ENCODE results near the gene DYNC1I2.

Gene DYNC1I2

GRCh38 chr2:171785450-171785849 lies 98.2 kb downstream of the DYNC1I2 start:
- no peak for DNase-seq

- no peak for DNase-seq
These were observed 100.2 kb downstream of the DYNC1I2 start for GRCh38 chr2:171787333-171788072.

GRCh38 chr2:171788316-171788993 lies 101.2 kb downstream of the DYNC1I2 start:
- no peak for DNase-seq

GRCh38 chr2:171789956-171790355 lies 102.7 kb downstream of the DYNC1I2 start:
- no peak for DNase-seq

- no peak for DNase-seq
These were observed 104.1 kb downstream of the DYNC1I2 start for GRCh38 chr2:171791361-171791760.

GRCh38 chr2:171792157-171792556 lies 104.9 kb downstream of the DYNC1I2 start:
- DNase-seq: no peak

- DNase-seq: no peak
These were observed 105.8 kb downstream of the DYNC1I2 start for GRCh38 chr2:171792886-171793580.

- no peak for DNase-seq
These were observed 106.7 kb downstream of the DYNC1I2 start for GRCh38 chr2:171793691-171794678.

- no peak for DNase-seq
These were observed 107.6 kb downstream of the DYNC1I2 start for GRCh38 chr2:171794918-171795317.

Data from NCI-H2107 (cell line).